Activated CD8-positive, alpha-beta T cell treated with anti-CD3 and anti-CD28 coated beads for 36 hours (primary cell): ENCODE measurements around the gene SPATA31C2. TPM values are rescaled to one million over a fixed set of nuclear protein-coding genes. Genes with fewer than 3 reads are reported as not detected.

Experiments
- ATAC-seq: fragments of 200-7000 bp; cut with Tn5 transposase; one replicate; pipeline ENCODE4 v1.10.0; 2021; ENCODE audit warnings: mild to moderate bottlenecking, moderate library complexity
- CTCF ChIA-PET: fragments of 350-600 bp; sonication (Branson Sonifier 250); formaldehyde crosslinking; loops from one replicate; lab custom pipeline; 2021; ENCODE audit warnings: antibody characterized with exemption; lab: Charles Lee
- POLR2A ChIA-PET: fragments of 350-600 bp; sonication (Branson Sonifier 250); formaldehyde crosslinking; loops from one replicate; lab custom pipeline; 2021; ENCODE audit warnings: antibody characterized with exemption; lab: Charles Lee
- DNase-seq: peaks from one replicate; pipeline ENCODE4 v3.0.0-alpha.2; 2020
- H3K27ac Mint-ChIP-seq: one replicate; pipeline ENCODE4 v1.8.0; 2021; ENCODE audit warnings: mild to moderate bottlenecking, mixed read lengths
- H3K27me3 Mint-ChIP-seq: one replicate; pipeline ENCODE4 v1.8.0; 2021; ENCODE audit warnings: mixed read lengths
- H3K36me3 Mint-ChIP-seq: one replicate; pipeline ENCODE4 v1.8.0; 2021; ENCODE audit warnings: low read depth, mixed read lengths
- H3K4me1 Mint-ChIP-seq: one replicate; pipeline ENCODE4 v1.8.0; 2021; ENCODE audit warnings: low read depth, mixed read lengths
- H3K4me3 Mint-ChIP-seq: one replicate; pipeline ENCODE4 v1.8.0; 2021; ENCODE audit warnings: mild to moderate bottlenecking, moderate library complexity, mixed read lengths
- H3K9me3 Mint-ChIP-seq: one replicate; pipeline ENCODE4 v1.8.0; 2021; ENCODE audit warnings: mixed read lengths
- intact Hi-C: fragments of 100-400 bp; cut with micrococcal nuclease; formaldehyde crosslinking; loops from one replicate; pipeline ENCODE4 v1.10.0; 2022
- total RNA-seq, 2 experiments: library from RNA; stranded (reverse); gene quantifications; one replicate each; pipeline ENCODE4 v1.2.3, GENCODE V29; 2021
- TF ChIP-seq, protein P1 (sequence below): fragments of 200-600 bp; IDR thresholded peaks from one replicate; pipeline ENCODE4 v1.8.0; 2022; ENCODE audit warnings: antibody characterized with exemption, mild to moderate bottlenecking

Gene SPATA31C2
- total RNA-seq, 2 experiments from 2014 or later, result 0.07 to 0.09 TPM

DNA sequence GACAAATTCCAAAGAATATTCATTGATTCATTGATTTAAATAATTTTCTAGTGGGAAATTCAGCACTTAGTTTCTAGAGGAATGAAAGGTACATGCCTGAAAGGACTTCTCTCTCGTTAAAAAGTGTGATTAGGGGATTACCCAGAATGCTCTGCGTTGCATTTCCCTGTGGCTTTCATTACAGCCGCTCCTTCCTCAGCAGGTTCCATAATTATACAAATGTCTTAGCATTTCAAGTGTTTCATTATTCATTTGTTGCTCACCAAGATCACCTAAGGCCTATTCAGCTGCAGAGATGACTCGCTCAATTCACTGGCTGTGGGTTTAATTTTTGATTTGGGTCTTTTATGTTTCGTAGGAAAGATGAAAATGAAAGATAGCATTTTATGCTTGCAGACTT, 52.8 kb downstream of the SPATA31C2 start:
- no peak overlapping the region for H3K4me3 Mint-ChIP-seq
- peaks cover 8% of the 10 kb centered on the region for H3K27me3 Mint-ChIP-seq
- H3K36me3 Mint-ChIP-seq, result no peaks in the 10 kb centered on the region
- no peaks in the 10 kb centered on the region for H3K9me3 Mint-ChIP-seq
- intact Hi-C loops, result no loop called here
- ATAC-seq (no peak), DNase-seq (no peak)
- no peaks in the 10 kb centered on the region for H3K4me1 Mint-ChIP-seq
- TF ChIP-seq, protein P1, sequence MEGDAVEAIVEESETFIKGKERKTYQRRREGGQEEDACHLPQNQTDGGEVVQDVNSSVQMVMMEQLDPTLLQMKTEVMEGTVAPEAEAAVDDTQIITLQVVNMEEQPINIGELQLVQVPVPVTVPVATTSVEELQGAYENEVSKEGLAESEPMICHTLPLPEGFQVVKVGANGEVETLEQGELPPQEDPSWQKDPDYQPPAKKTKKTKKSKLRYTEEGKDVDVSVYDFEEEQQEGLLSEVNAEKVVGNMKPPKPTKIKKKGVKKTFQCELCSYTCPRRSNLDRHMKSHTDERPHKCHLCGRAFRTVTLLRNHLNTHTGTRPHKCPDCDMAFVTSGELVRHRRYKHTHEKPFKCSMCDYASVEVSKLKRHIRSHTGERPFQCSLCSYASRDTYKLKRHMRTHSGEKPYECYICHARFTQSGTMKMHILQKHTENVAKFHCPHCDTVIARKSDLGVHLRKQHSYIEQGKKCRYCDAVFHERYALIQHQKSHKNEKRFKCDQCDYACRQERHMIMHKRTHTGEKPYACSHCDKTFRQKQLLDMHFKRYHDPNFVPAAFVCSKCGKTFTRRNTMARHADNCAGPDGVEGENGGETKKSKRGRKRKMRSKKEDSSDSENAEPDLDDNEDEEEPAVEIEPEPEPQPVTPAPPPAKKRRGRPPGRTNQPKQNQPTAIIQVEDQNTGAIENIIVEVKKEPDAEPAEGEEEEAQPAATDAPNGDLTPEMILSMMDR, result no peak
- H3K27ac Mint-ChIP-seq, result no peak overlapping the region
- ChIA-PET POLR2A (no interaction called here), CTCF (no interaction called here)

DNA sequence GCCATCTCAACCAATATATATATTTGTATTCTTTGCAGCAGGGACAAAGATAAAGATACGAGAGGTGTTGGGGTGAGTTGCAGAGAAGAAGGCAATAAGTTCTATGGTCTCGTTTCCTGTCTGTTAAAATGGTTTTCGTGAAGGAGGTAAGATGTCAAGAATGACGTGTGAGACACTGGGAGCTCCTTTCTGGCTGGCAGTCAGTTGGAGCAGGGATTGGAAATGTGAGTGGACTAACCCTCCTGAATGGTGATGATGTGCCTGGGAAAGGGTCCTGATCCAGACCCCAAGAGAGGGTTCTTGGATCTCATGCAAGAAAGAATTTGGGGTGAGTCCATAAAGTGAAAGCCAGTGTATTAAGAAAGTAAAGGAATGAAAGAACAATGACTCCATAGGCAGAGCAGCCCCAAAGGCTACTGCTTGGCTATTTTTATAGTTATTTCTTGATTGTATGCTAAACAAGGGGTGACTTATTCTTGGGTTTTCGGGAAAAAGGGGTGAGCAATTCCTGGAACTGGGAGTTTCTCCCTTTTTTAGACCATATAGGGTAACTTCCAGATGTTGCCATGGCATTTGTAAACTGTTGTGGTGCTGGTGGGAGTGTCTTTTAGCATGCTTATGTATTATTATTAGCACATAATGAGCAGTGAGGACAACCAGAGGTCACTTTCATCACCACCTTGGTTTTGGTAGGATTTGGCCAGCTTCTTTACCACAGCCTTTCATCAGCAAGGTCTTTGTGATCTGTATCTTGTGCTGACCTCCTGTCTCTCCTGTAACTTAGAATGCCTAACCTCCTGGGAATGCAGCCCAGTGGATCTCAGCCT, 53.7 kb downstream of the SPATA31C2 start:
- POLR2A ChIA-PET, result no interaction called here
- no peaks in the 10 kb centered on the region for H3K9me3 Mint-ChIP-seq
- peaks cover 12% of the 10 kb centered on the region for H3K27me3 Mint-ChIP-seq
- no peaks in the 10 kb centered on the region for H3K36me3 Mint-ChIP-seq
- no peaks in the 10 kb centered on the region for H3K4me1 Mint-ChIP-seq
- CTCF ChIA-PET, result no interaction called here
- no peak for DNase-seq
- no peak for ATAC-seq
- intact Hi-C loops, result no loop called here
- no peak overlapping the region for H3K27ac Mint-ChIP-seq
- TF ChIP-seq, protein P1, result no peak
- H3K4me3 Mint-ChIP-seq, result no peak overlapping the region

Other genes starting within 250 kb of the SPATA31C2 start
- gene SPATA31C1, start 220.5 kb downstream of the SPATA31C2 start, total RNA-seq, result not detected
- gene CDK20, start 163.9 kb downstream of the SPATA31C2 start, total RNA-seq, result 1 to 10 TPM; 2.2 to 3.0 TPM
- 10 to 100 TPM; 31.2 to 32.0 TPM for gene SPIN1, start 250.0 kb upstream of the SPATA31C2 start, total RNA-seq